Esophagus squamous epithelium (tissue), 5 donors: ENCODE measurements around the gene SUPT6H. TPM values are rescaled to one million over a fixed set of nuclear protein-coding genes. Genes with fewer than 3 reads are reported as not detected.

Source experiments
- DNase-seq: peaks from one replicate; lab custom pipeline; 2025; lab: John Stamatoyannopoulos, UW
- H3K27ac ChIP-seq, 4 donors: fragments of 200-600 bp; sonication (generic); one replicate each; pipeline ENCODE4 v1.5.1; 2016 to 2019; ENCODE audit warnings: mild to moderate bottlenecking in 1 of 4
- H3K27me3 ChIP-seq, 4 donors: fragments of 200-600 bp; sonication (generic); 1 replicate in 3 of 4; 2 replicates in 1 of 4; pipeline versions ENCODE4 v1.5.1 to v1.6.0; 2017 to 2021; ENCODE audit warnings: antibody characterized with exemption in 1 of 4
- H3K36me3 ChIP-seq, 3 donors: fragments of 200-600 bp; sonication (generic); one replicate each; pipeline ENCODE4 v1.5.1; 2016 to 2019
- H3K4me1 ChIP-seq, 3 donors: fragments of 200-600 bp; sonication (generic); one replicate each; pipeline ENCODE4 v1.5.1; 2017 to 2019
- H3K4me3 ChIP-seq, 4 donors: fragments of 200-600 bp; sonication (generic); 1 replicate in 3 of 4; 2 replicates in 1 of 4; pipeline ENCODE4 v1.5.1; 2016 to 2019; ENCODE audit warnings: mild to moderate bottlenecking in 2 of 4, moderate library complexity in 1 of 4
- H3K9me3 ChIP-seq, 3 donors: fragments of 200-600 bp; sonication (generic); one replicate each; pipeline ENCODE4 v1.5.1; 2016 to 2019
- POLR2A ChIP-seq, 4 donors: fragments of 450-650 bp; IDR thresholded peaks; one replicate each; pipeline ENCODE4 v1.6.1; 2017; ENCODE audit warnings: antibody characterized with exemption in 4 of 4, mild to moderate bottlenecking in 4 of 4, moderate library complexity in 3 of 4
- WGBS, 2 donors: methylation state at CpG; one replicate each; pipeline ENCODE4 v1.1.5; 2018; 5-methylcytosine and 5-hydroxymethylcytosine counted together
- intact Hi-C: fragments of 100-400 bp; cut with DNase I; formaldehyde crosslinking; loops from one replicate; pipeline ENCODE4 v1.15.0; 2022
- total RNA-seq, 4 donors: library from RNA; depleted of rRNA; stranded (reverse); fragments of >200 nt; gene quantifications; one replicate each; pipeline ENCODE4 v1.1.0, GENCODE V29; 2016
- TF ChIP-seq, protein P1 (sequence below), 6 experiments: fragments of 450-650 bp in 4 of 6; fragments of 200-600 bp in 2 of 6; sonication (generic) in 2 of 6; IDR thresholded peaks; one replicate each; pipeline ENCODE4 v1.5.1; 2016 to 2019; ENCODE audit warnings: antibody characterized with exemption in 6 of 6, mild to moderate bottlenecking in 4 of 6, moderate library complexity in 4 of 6
- donor health status: DM: yes; HTN: yes; CAD: no.

Gene SUPT6H
- total RNA-seq, 4 donors from 2014 or later = 26.4 to 59.3 (median 48.8) TPM

DNA sequence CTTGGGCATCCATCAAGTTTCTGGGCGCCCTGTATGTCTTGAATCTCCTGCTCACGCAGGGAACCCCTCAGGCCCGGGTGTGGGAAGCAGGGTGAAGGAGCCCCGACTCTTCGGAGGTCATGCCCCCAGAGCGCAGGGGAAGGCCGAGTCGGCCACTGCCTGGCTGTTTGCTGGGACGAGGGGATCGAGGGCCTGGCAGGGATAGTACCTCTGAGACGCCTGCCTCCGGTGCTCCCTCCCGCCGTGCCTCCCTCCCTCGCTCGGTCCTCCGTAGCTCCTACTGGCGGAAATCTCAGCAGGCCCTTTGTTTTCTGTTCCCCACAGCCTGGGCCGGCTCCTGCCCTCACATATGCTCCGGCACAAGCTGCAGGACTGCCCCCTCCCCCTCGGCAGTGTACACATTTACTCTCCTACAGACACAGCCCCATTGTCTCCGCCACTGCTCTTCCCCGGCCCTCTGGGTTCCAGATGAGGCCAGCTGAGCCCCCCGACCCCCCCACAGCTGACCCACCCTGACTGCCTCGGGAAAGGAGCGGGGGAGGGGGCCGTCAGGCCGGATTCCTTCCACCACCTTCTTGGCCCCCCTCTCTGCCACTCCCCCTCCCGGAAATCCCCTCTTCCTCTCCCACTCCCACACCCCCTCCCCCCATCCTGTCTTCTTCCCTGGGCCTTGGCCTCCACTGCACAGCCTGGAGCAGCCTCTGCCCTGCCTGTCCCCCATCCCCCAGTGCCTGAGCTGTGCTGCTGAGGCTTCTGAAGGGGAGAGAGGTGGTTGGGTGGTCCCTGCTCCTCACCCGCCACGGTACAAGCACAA, 83.2 kb downstream of the SUPT6H start:
- Histone ChIP-seq H3K4me3 (peak overlapping the region; percentile 56 to 97 (median 64)), H3K36me3 (peaks cover 7 to 24% (median 22%) of the 10 kb centered on the region in 3 donors), H3K4me1 (peaks cover 53 to 93% (median 61%) of the 10 kb centered on the region in 3 donors), H3K9me3 (no peaks in the 10 kb centered on the region), H3K27me3 (no peaks in the 10 kb centered on the region), H3K27ac (peak overlapping the region; percentile 94 to 99 (median 98))
- DNase-seq = no peak
- TF ChIP-seq, protein P1, sequence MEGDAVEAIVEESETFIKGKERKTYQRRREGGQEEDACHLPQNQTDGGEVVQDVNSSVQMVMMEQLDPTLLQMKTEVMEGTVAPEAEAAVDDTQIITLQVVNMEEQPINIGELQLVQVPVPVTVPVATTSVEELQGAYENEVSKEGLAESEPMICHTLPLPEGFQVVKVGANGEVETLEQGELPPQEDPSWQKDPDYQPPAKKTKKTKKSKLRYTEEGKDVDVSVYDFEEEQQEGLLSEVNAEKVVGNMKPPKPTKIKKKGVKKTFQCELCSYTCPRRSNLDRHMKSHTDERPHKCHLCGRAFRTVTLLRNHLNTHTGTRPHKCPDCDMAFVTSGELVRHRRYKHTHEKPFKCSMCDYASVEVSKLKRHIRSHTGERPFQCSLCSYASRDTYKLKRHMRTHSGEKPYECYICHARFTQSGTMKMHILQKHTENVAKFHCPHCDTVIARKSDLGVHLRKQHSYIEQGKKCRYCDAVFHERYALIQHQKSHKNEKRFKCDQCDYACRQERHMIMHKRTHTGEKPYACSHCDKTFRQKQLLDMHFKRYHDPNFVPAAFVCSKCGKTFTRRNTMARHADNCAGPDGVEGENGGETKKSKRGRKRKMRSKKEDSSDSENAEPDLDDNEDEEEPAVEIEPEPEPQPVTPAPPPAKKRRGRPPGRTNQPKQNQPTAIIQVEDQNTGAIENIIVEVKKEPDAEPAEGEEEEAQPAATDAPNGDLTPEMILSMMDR (IDR thresholded peaks at IDR 0.05) = no peak
- TF ChIP-seq POLR2A (IDR thresholded peaks at IDR 0.05) = peak in 1 of 4 donors; percentile 26
- intact Hi-C loops = no loop called here
- WGBS, 2 donors = 1 to 3% methylated on average over 23 to 29 of the region's 31 CpGs

DNA sequence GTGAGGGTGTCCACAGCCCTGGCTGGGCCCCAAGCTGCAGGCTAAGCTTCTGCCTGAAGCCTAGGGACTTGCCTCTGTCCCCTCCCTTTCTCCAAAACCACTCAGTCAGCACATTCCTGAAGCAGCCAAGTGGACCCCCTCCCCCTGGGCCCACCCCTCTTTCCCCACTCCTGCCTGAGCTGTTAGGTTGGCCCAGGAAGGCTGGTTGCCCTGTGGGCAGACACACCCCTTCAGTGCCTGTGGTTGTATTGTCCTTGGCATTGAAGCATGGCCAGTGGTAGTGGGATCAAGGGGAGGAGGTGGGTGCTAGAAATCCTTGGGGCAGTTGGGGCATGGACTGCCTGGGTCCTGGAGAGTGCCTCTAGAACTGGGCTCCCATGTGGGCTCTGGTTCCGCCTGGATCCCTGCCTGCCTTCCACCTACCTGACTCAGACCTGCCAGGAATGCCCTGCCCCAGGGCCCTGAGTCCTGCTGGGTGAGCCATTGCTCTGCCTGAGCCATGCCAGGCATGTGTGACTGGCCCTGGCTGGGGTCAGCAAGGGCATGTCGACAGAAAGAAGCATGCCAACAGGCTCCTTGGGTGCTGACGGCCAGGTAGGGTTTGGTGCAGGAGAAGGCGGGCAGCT, 83.9 kb downstream of the SUPT6H start:
- intact Hi-C loops = no loop called here
- TF ChIP-seq POLR2A (IDR thresholded peaks at IDR 0.05) = no peak
- TF ChIP-seq, protein P1 (IDR thresholded peaks at IDR 0.05) = no peak
- Histone ChIP-seq H3K4me3 (peak overlapping the region; percentile 56 to 97 (median 64)), H3K36me3 (peaks cover 7 to 24% (median 22%) of the 10 kb centered on the region in 3 donors), H3K27me3 (no peaks in the 10 kb centered on the region), H3K9me3 (no peaks in the 10 kb centered on the region), H3K27ac (peak overlapping the region; percentile 94 to 99 (median 98)), H3K4me1 (peaks cover 59 to 96% (median 66%) of the 10 kb centered on the region in 3 donors)
- no peak for DNase-seq
- 55 to 60% methylated on average over 1 to 3 of the region's 4 CpGs for WGBS, 2 donors

DNA sequence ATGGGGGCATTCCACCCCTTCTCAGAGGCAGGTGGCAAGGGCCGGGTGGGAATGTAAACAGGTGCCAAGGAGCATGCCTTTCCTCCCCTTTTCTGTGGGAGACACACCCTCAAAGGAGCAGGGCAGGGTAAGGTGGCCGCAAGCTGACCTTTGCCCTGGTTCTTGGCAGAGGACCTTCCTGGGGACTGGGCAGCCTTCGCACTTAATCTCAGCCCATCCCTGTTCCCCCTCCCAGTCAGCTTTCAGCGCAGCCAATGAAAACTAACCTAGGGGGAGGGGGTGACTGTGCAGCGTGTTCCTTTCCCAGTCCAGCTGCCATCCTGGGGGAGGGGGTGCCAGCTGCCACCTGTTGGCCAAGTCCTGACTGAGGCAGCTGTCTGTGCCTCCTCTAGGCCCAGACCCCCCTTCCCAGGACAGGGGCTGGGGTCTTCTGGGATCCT, 84.6 kb downstream of the SUPT6H start:
- 50% methylated on average over 1 of the region's 5 CpGs; no CpG with 5 or more reads in 1 of the 2 donors for WGBS, 2 donors
- TF ChIP-seq POLR2A (IDR thresholded peaks at IDR 0.05) = no peak
- TF ChIP-seq, protein P1 (IDR thresholded peaks at IDR 0.05) = no peak
- peaks cover 7 to 27% (median 22%) of the 10 kb centered on the region in 3 donors for H3K36me3 ChIP-seq
- H3K4me1 ChIP-seq = peaks cover 59 to 90% (median 66%) of the 10 kb centered on the region in 3 donors
- no peaks in the 10 kb centered on the region for H3K9me3 ChIP-seq
- intact Hi-C loops = no loop called here
- peak overlapping the region; percentile 94 to 99 (median 98) for H3K27ac ChIP-seq
- H3K27me3 ChIP-seq = no peaks in the 10 kb centered on the region
- DNase-seq = no peak
- peak overlapping the region; percentile 56 to 97 (median 64) for H3K4me3 ChIP-seq

DNA sequence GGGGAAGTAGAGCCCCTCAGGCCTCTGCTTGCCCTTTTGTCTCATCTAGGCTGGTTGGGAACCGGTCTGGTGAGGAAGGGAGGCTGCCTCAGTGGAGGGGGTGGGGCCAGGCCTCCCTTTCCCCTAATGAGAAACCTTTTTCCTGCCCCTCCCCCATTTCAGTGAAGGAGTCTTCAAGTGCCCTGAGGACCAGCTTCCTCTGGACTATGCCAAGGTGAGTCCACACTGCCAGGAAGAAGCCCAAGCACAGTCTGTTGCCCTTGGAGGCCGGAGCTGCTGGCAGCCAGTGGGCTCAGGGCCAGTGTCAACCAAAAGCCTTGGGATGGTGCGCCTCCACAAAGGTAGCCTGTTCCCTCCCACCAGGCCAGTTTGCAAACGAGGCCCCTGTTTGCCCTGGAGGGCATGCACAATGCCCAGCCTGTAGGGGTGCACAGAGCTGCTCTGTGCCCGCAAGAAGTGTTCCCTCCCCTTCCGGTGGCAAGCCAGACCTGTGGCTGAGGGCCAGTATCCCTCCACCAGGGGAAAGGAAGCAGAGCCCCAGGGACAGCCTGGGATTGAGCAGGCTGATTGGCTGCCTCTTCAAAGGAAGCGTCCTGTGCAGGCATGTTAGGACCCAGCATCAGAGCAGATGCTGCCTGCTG, 85.2 kb downstream of the SUPT6H start:
- 43% methylated on average over 1 of the region's 7 CpGs; no CpG with 5 or more reads in 1 of the 2 donors for WGBS, 2 donors
- TF ChIP-seq, protein P1 (IDR thresholded peaks at IDR 0.05) = no peak
- TF ChIP-seq POLR2A (IDR thresholded peaks at IDR 0.05) = peak in 1 of 4 donors; percentile 12
- intact Hi-C loops = no loop called here
- Histone ChIP-seq H3K9me3 (no peaks in the 10 kb centered on the region), H3K27me3 (no peaks in the 10 kb centered on the region), H3K4me3 (peak overlapping the region in 3 of 4 donors; percentile 56 to 97 (median 70)), H3K36me3 (peaks cover 7 to 30% (median 22%) of the 10 kb centered on the region in 3 donors), H3K27ac (peak overlapping the region; percentile 94 to 99 (median 98)), H3K4me1 (peaks cover 59 to 84% (median 66%) of the 10 kb centered on the region in 3 donors)
- no peak for DNase-seq
